HG03175 (cell line): Measurements from ENCODE around the gene PTMS.

Experiments
- ATAC-seq: cut with Tn5 transposase; IDR thresholded peaks from one replicate; pipeline ENCODE4 v1.9.1; 2021; ENCODE audit warnings: mild to moderate bottlenecking, moderate library complexity; ENCODE audit not compliant: unreplicated experiment

The PTMS gene

DNA sequence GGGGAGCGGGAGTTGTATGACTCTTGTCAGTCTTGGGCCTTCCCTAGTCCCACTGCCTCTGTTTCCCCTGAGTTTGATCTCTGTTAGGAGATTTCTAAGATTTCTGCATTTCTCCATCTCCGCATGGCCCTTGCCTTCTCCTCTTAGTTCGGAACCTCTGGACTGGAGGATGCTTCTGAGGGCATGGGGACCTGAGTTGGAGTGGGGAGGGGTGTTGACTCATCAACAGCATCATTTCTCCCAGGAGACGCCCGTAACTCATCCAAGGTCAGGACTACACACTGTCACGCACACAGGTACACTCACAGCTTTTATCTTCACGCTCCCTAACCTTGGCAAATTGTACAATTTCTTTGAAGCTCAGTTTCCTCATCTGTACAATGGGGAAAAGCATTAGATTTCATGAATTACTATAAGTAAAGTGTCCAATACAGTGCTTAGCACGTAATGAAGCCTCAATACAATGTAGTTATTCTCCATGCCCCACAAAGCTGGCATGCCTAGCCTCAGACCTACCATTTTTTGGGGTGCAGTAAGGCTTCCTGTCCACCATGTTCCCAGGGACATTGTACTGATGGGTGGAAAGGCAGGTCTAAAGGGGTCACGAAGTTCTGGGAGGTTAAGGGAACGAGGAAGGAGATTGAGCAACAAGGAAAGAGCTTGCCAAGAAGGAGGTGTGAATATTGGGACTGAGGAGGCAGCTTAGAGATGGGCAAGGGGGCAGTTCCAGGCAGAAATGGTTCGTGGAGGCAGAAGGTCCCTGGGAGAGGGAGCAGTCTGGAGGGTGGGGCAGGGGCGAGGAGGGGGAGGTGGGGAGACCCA is 5.6 kb downstream of the PTMS start:
- no peak for ATAC-seq

DNA sequence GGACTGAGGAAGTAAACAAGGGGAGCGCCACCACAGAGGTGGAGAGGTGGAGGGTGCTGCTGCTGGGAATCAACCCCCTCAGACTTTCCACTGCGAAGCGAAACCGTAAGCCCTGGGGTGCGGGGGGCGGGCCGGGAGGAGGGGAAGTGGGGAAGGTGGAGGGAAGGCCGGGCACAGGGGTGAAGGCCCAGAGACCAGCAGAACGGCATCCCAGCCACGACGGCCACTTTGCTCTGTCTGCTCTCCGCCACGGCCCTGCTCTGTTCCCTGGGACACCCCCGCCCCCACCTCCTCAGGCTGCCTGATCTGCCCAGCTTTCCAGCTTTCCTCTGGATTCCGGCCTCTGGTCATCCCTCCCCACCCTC is 6.2 kb downstream of the PTMS start, which contains the start of gene LAG3:
LAG3 (plus strand) TSS at position 190 of the 365 bp plus-strand sequence. CDS start 333 bp downstream, outside the sequence.
- ATAC-seq = no peak

DNA sequence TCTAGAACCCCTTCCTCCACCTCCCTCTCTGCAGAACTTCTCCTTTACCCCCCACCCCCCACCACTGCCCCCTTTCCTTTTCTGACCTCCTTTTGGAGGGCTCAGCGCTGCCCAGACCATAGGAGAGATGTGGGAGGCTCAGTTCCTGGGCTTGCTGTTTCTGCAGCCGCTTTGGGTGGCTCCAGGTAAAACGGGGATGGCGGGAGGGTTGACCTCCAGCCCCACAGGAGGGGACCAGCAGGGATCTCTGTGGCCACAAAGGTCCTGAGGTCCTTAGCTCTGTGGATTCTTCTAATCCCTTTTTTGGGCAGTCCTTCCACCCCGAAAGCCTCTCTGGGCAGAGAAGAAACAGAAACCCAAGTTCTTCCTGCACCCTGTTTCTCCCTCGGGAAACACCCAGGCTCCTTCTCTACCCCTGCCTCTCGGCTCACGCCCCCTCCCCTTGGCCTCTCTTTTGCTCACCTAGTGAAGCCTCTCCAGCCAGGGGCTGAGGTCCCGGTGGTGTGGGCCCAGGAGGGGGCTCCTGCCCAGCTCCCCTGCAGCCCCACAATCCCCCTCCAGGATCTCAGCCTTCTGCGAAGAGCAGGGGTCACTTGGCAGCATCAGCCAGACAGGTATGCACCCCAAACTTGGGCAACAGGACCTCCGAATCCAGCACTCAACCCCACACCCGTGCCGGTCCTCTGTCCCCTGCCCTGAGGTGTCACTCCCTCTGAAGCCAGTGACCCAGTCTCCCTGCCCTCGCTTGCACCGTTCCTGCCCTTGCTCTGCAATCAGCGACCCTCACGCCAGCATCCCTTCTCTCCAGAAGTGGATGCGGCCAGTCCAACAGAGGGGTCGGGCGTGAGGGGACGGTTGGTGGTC is 6.8 kb downstream of the PTMS start:
- no peak for ATAC-seq

DNA sequence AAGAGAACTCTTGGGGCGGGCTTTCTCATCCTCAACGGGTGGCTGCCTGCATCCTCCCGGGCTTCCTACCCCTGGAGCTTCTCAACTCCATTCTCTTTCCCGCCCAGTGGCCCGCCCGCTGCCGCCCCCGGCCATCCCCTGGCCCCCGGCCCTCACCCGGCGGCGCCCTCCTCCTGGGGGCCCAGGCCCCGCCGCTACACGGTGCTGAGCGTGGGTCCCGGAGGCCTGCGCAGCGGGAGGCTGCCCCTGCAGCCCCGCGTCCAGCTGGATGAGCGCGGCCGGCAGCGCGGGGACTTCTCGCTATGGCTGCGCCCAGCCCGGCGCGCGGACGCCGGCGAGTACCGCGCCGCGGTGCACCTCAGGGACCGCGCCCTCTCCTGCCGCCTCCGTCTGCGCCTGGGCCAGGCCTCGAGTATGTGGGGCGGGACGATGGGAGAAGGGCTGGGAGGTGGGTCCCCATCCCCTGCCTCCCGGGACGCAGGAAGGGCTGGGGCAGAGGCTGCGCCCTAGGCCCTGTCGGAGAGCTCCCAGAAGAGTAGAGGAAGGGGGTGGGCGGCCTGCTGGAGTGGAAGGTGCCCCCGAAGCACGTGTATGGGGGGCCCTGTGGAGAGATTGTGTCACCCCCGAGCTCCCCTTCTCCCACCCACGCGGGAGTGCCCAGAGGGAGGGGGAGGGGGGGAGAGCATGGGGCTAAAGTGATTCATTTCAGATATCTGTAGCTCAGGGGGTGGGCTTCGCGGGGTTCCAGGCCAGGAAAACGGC is 7.6 kb downstream of the PTMS start:
- no peak for ATAC-seq

DNA sequence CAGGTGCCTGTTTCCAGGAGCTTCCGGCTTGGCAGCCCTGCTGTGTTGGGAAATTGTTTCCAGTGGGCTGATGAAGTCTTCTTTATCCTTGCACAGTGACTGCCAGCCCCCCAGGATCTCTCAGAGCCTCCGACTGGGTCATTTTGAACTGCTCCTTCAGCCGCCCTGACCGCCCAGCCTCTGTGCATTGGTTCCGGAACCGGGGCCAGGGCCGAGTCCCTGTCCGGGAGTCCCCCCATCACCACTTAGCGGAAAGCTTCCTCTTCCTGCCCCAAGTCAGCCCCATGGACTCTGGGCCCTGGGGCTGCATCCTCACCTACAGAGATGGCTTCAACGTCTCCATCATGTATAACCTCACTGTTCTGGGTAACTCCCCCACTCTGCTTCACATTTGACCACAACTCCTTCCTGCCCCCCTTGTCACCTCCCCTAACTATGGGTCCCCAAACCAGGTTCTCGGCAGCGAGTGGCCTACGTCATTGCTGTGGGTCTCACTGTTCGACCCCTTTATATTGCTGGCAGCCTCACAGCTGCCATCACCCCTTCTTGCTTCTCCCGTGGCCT is 8.4 kb downstream of the PTMS start:
- ATAC-seq = no peak

DNA sequence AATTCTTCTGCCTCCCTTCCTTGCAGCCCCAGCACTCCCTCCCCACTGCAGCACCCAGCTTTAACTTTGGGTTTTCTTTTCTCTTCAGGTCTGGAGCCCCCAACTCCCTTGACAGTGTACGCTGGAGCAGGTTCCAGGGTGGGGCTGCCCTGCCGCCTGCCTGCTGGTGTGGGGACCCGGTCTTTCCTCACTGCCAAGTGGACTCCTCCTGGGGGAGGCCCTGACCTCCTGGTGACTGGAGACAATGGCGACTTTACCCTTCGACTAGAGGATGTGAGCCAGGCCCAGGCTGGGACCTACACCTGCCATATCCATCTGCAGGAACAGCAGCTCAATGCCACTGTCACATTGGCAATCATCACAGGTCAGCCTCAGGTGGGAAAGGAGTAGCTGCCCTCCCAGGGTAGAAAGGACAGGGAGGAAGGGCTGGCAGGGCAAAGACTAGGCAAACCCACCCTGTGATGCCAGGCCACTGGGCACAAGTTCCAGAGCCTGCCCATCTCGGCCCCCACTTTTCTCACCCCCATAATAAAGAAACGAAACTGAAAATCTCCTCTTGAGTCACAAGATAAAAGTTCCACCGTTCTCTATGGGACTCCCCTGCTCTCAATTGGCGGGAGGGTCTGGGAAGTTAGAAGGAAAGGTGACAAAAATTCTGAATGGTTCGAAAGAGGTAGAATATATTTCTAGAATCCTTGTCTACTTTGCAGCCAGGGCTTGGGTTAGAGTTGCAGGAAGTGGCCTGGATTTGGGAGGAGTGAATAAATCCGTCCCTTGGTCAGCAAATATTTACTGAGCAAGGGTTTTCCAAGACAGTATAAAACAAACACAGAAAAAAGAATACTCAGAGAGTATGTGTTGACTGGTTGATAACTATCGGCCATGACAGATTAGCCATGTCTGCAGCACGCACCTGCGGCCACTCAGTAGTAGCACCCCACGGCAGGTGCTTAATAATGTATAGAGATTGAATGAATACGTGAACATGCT is 9.3 kb downstream of the PTMS start:
- ATAC-seq = no peak

DNA sequence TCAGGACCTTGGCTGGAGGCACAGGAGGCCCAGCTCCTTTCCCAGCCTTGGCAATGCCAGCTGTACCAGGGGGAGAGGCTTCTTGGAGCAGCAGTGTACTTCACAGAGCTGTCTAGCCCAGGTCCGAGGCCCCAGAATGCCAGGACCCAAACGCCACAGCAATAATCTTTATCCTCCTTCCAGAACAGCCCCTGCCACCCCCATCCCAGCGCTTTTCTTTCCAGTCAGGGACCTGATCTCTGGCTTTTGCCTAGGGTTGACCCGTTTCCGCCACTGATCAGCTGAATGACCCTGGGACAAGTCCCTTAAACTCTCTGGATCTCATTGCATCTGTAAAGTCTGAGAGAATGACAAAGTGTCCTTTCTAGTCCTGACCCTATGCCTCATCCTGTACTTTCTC is 11.2 kb downstream of the PTMS start:
- ATAC-seq = no peak

DNA sequence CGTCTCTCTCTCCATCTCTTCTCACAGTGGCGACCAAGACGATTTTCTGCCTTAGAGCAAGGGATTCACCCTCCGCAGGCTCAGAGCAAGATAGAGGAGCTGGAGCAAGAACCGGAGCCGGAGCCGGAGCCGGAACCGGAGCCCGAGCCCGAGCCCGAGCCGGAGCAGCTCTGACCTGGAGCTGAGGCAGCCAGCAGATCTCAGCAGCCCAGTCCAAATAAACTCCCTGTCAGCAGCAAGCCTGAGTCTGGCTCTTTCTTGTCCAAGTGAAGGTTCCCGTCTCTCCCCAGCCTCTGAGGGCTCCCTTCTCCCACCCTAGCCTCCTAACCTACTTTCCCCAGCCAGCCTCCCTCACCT is 12.0 kb downstream of the PTMS start:
- ATAC-seq = no peak

DNA sequence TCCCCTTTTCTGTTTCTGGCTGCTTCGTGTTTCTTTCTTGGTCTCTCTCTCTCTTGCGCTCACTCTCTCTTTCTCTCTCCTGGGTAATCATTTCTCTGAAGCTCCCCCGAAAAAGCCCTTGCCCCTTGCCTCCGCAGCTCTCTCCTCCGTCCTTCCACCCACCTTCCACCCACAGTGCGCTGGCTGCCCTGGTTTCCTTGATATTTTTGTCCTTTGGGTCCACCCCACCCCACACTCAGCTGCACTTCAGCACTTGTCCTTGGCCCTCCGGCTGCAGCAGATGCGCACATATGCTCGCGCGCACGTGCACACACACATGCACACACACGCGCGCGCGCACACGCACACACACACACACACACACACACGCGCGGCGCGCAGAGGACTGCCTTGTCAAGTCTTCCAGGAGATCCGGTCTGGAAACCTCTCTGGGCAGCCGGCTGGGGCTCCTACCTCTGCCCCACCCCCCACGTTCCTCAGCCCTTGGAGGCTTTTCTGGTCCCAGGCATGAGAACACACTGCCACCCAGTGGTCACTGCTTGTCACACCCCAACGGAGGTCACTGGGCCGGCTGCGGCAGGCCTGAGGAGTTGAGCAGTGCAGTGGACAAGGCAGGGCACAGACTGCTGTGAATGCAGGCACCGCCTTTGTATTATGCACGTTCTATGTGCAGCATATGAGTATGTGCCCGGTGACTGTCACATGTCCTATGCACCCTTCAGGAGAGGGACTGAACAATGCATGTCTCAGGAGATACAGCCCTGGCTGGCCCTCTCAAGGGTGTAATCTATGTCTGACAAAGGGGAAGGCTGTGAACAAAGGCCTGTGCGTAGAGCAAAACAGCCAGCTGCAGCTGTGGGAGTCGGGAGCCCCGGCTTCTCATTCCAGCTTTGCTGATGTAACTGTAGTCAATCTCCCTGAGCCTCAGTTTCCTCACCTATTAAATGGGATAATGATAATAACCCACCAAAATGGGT is 12.7 kb downstream of the PTMS start:
- peak; percentile 81 for ATAC-seq

DNA sequence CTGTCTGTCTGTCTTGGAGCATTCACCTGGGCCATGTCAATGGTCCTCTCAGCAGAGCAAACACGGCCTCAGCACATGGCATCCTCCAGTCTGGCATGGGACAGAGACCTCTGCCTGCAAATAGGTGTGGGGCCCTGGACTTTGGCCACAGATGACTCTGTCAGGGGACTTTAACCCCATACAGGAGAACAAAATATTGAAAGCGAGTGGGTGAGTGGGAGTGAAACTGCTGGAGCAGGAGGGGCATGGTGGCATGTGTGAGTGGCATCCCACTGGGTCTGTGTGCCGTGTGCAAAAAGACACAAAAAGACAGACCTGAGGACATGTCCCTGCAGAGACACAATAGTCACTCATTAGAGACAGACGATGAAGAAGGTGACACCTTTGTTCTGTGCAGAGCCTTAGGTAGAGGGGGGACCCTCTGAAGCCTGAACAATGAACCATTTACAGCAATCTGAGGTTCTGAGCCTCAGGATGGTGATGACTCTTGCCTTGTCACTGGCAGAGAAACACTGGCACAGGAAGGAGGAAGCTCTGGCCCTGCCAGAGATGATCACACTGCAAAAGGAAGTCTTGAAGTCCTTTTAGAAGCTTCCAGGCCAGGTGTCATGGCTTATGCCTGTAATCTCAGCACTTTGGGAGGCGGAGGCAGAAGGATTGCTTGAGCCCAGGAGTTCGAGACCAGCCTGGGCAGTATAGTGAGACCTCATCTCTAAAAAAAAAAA is 13.7 kb downstream of the PTMS start:
- ATAC-seq = no peak

DNA sequence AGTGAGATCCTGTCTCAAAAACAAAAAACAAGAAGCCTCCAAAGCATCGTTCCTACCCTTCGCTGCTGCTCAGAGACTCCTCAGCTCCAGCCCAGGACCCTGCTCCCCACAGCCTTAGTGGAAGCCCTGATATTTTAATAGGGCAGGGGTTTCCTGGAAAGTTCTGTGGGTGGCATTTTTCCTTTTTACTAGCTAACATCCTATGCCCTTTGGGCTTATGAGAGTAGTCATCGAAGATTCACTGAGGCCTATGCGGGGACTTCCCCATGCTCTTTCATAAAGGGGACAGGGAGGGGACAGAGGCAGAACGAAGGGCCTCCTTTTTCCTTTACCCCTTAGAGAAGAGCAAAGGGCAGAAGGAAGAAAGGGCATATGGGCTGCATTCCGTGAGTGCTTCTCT is 14.4 kb downstream of the PTMS start:
- no peak for ATAC-seq

DNA sequence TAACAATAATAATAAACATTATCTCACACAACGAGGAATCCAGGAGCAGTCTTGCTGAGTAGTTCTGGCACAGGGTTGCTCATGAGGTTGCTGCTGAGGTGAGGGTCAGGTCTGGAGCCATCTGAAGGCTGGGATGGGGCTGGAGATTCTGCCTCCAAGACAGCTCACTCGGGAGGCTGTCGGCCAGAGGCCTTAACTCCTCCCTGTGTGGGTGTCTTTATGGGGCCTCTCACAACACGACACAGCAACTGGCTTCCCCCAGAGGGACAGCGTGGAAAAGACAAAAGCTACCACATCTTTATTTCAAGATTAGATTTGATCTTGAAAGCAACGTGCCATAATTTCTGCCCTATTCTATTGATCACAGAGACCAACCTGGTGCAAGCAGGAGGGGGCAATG is 16.0 kb downstream of the PTMS start:
- ATAC-seq = no peak

DNA sequence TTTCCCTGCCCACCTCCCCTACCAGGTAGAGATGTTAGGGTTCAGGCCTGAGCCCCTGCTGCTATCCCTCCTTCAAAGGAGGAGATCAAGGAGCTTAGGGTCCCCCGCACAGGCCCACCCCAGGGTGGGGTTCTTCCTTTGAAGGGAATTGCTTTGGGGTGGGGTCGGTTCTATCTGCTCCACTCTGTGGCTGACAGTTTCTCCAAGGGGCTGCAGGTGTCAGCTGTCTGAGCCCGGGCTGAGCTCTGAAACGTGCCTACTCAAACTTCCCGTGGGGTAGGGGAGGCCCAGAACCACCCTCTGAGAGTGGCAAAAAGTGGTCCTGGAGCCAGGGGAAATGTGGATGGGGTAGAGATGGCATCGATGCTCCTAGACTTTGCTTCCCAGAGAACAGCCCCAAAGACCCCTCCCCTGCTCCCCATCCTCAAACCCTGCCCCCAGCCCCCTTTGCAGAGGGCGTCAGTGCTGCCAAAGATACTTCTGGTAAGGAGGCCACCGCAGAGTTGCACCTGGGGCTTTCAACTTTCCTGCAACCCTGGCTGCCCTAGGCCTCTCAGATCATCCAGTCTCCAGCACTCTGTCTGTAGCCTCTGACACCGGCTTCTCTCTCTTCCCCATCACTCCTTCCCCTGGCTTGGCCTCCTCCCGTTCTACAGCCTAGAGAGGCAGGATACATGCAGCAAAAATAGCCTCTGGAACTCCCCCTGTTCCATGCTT is 16.8 kb downstream of the PTMS start:
- ATAC-seq = no peak

DNA sequence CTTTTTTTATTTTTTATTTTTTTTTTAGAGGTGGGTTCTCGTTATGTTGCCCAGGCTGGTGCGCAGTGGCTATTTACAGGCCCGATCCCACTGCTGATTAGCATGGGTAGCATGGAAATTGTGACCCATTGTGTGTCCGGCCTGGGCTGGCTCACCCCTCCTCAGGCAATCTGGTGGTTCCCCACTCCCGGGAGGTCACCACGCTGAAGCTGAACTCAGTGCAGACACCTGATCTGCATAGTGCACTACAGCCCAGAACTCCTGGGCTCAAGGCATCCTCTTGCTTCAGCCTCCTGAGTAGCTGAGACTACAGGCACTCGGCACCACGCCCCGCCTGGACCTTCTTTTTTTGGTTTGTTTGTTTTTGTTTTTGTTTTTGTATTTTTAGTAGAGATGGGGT is 17.7 kb downstream of the PTMS start:
- no peak for ATAC-seq

DNA sequence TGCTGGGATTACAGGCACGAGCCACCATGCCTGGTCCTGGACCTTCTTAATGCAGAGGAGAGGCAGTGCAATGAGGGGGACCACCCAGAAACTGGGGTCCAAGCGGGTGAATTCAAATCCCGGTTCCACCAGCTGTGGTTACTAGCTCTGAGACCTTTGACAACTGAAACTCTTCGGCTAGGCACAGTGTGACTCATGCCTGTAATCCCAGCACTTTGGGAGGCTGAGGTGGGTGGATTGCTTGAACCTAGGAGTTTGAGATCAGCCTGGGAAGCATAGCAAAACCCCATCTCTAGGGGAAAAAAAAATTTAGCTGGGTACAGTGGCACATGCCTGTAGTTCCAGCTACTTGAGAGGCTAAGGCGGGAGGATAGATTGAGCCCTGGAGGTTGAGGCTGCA is 18.1 kb downstream of the PTMS start:
- no peak for ATAC-seq

DNA sequence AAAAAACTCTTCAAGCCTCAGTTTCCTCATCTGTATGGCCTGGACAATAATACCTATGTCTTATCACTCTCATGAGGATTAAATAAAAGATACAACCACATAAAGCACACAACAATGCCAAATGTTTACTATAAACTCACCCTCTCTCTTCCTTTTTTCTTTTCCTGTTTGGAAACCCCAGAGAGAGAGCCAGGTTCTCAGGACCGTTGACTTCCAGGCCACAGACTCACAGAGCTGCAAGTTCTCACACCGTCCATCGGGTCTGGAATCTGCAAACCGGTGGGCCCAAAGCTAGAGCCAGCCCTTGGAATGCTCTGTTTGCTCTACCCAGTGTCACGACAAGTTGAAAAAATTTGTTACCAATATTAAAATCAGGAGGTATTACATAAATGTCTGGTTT is 18.6 kb downstream of the PTMS start:
- no peak for ATAC-seq

DNA sequence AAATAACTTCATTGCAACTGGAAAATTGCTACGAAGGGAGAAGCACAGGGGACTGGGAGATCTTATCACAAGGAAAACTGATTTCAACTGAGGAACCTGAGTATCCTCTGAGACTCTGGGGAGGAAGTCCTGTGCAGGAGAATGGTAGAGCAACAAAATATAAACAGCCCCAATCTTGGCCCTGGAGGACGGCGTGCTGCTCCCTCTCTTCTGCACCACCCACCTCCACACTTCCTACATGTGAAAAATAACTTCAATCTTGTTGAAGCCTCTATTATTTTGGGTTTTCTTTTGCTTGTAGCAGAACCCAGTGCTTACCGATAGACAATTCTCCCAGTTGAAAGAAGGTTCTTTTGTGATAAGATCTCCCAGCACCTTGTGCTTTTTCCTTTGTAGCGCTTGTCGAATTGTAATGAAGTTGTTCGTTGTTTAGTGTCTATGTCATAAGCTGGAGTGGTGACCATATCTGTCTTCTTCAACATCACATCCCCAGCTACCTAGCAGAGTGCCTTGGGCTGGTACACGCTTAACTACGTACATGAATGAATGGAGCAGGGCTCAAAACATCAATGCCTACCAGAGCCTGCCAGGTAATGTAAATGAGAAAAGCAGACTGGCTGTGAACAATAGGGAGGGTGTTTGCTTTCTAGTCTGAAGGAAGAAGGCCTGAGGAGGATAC is 20.4 kb downstream of the PTMS start:
- ATAC-seq = no peak
